ENCODE results near the gene PSMD13.

The PSMD13 gene

GRCh38 chr11:279040-279965 lies 42.5 kb downstream of the PSMD13 start:
- no peak overlapping the region for H3K27ac ChIP-seq
- no peak for TF ChIP-seq CTCF (conservative IDR thresholded peaks at IDR 0.05)

- peak; percentile 7; the same call in 1 of the 2 replicates for TF ChIP-seq CTCF (conservative IDR thresholded peaks at IDR 0.05)
- H3K27ac ChIP-seq: no peak overlapping the region
Observed at GRCh38 chr11:279966-280705, 43.4 kb downstream of the PSMD13 start.

- TF ChIP-seq CTCF (conservative IDR thresholded peaks at IDR 0.05): no peak
- H3K27ac ChIP-seq: no peak overlapping the region
Observed at GRCh38 chr11:280706-281485, 44.1 kb downstream of the PSMD13 start.

GRCh38 chr11:281486-282161 lies 44.8 kb downstream of the PSMD13 start:
- no peak for TF ChIP-seq CTCF (conservative IDR thresholded peaks at IDR 0.05)
- H3K27ac ChIP-seq: no peak overlapping the region

GRCh38 chr11:282171-282570 lies 45.4 kb downstream of the PSMD13 start:
- no peak overlapping the region for H3K27ac ChIP-seq
- TF ChIP-seq CTCF (conservative IDR thresholded peaks at IDR 0.05): no peak

- H3K27ac ChIP-seq: no peak overlapping the region
- no peak for TF ChIP-seq CTCF (conservative IDR thresholded peaks at IDR 0.05)
Observed at GRCh38 chr11:282630-283360, 46.0 kb downstream of the PSMD13 start.

Measured in VCaP (cell line).